ENCODE data around the gene TMTC2.

Gene TMTC2

GRCh38 chr12:82682851-82683261, 3.9 kb upstream of the TMTC2 start:
- DNase-seq, result no peak

GRCh38 chr12:82685790-82686167, 927 bp upstream of the TMTC2 start:
- DNase-seq, result peak; percentile 67

- DNase-seq, result no peak
Measured at GRCh38 chr12:82687021-82688011, 610 bp downstream of the TMTC2 start.

- DNase-seq, result no peak
Measured at GRCh38 chr12:82688035-82688501, 1.4 kb downstream of the TMTC2 start.

- DNase-seq, result no peak
Measured at GRCh38 chr12:82688596-82688995, 1.9 kb downstream of the TMTC2 start.

- DNase-seq, result no peak
Measured at GRCh38 chr12:82690006-82690405, 3.3 kb downstream of the TMTC2 start.

- no peak for DNase-seq
Measured at GRCh38 chr12:82691513-82691912, 4.8 kb downstream of the TMTC2 start.

GRCh38 chr12:82694276-82694675, 7.6 kb downstream of the TMTC2 start:
- DNase-seq, result no peak

- DNase-seq, result no peak
Measured at GRCh38 chr12:82694970-82695369, 8.3 kb downstream of the TMTC2 start.

- DNase-seq, result no peak
Measured at GRCh38 chr12:82695531-82695930, 8.8 kb downstream of the TMTC2 start.

GRCh38 chr12:82696543-82696942, 9.8 kb downstream of the TMTC2 start:
- no peak for DNase-seq

GRCh38 chr12:82698708-82699564, 12.2 kb downstream of the TMTC2 start:
- DNase-seq, result no peak

- no peak for DNase-seq
Measured at GRCh38 chr12:82705774-82706173, 19.1 kb downstream of the TMTC2 start.

GRCh38 chr12:82708061-82708879, 21.6 kb downstream of the TMTC2 start:
- DNase-seq, result no peak

GRCh38 chr12:82709794-82710355, 23.2 kb downstream of the TMTC2 start:
- no peak for DNase-seq

- no peak for DNase-seq
Measured at GRCh38 chr12:82710741-82711140, 24.0 kb downstream of the TMTC2 start.

- DNase-seq, result no peak
Measured at GRCh38 chr12:82714427-82714826, 27.7 kb downstream of the TMTC2 start.

GRCh38 chr12:82721726-82722125, 35.0 kb downstream of the TMTC2 start:
- no peak for DNase-seq

GRCh38 chr12:82723093-82723492, 36.4 kb downstream of the TMTC2 start:
- no peak for DNase-seq

- no peak for DNase-seq
Measured at GRCh38 chr12:82723891-82724290, 37.2 kb downstream of the TMTC2 start.

GRCh38 chr12:82725741-82726140, 39.0 kb downstream of the TMTC2 start:
- no peak for DNase-seq

- no peak for DNase-seq
Measured at GRCh38 chr12:82727886-82728285, 41.2 kb downstream of the TMTC2 start.

Data from GDM1 (cell line).